Common myeloid progenitor, CD34-positive (primary cell): ENCODE data around the gene PLXNA4.

Source experiments
- CTCF ChIA-PET: fragments of 350-600 bp; sonication (Branson Sonifier 250); formaldehyde crosslinking; loops from one replicate; lab custom pipeline; 2021; ENCODE audit warnings: antibody characterized with exemption; lab: Charles Lee
- POLR2A ChIA-PET: fragments of 350-600 bp; sonication (Branson Sonifier 250); formaldehyde crosslinking; loops from one replicate; lab custom pipeline; 2021; ENCODE audit warnings: antibody characterized with exemption; lab: Charles Lee
- DNase-seq, 3 donors: peaks; one replicate each; pipeline versions ENCODE4 v3.0.0 to v3.0.0-alpha.2; 2013
- H3K27ac ChIP-seq, 2 experiments: 1 replicate in 1 of 2; 2 replicates in 1 of 2; pipeline ENCODE4 v1.7.0; 2013; ENCODE audit warnings: inconsistent platforms in 2 of 2, low read length in 2 of 2, mild to moderate bottlenecking in 2 of 2, low read depth in 1 of 2, moderate library complexity in 1 of 2; ENCODE audit not compliant: severe bottlenecking in 2 of 2, insufficient read depth in 1 of 2, poor library complexity in 1 of 2
- H3K27me3 ChIP-seq, 5 experiments: replicated peaks in 2 of 5; 1 replicate in 3 of 5; 2 replicates in 2 of 5; pipeline versions ENCODE4 v1.6.1 to v1.7.0; 2013; ENCODE audit warnings: low read length in 4 of 5, mild to moderate bottlenecking in 2 of 5, moderate library complexity in 2 of 5, inconsistent platforms in 1 of 5; ENCODE audit not compliant: insufficient read depth in 5 of 5, control insufficient read depth in 4 of 5
- H3K36me3 ChIP-seq, 4 experiments: 1 replicate in 2 of 4; 2 replicates in 2 of 4; pipeline versions ENCODE4 v1.6.1 to v1.7.0; 2013; ENCODE audit warnings: low read length in 3 of 4, control low read depth in 1 of 4, mild to moderate bottlenecking in 1 of 4; ENCODE audit not compliant: control insufficient read depth in 4 of 4, insufficient read depth in 4 of 4
- H3K4me1 ChIP-seq, 4 experiments: 1 replicate in 3 of 4; 2 replicates in 1 of 4; pipeline versions ENCODE4 v1.6.1 to v1.7.1; 2013; ENCODE audit warnings: low read length in 3 of 4, mild to moderate bottlenecking in 3 of 4, control low read depth in 1 of 4, inconsistent platforms in 1 of 4, moderate library complexity in 1 of 4; ENCODE audit not compliant: control insufficient read depth in 4 of 4, insufficient read depth in 4 of 4; ENCODE audit errors: control extremely low read depth in 1 of 4
- H3K4me3 ChIP-seq, 7 experiments: 1 replicate in 4 of 7; 2 replicates in 3 of 7; pipeline versions ENCODE4 v1.5.1 to v1.7.0; 2013; ENCODE audit warnings: mild to moderate bottlenecking in 7 of 7, low read length in 6 of 7, moderate library complexity in 6 of 7, inconsistent platforms in 2 of 7, low read depth in 2 of 7, control low read depth in 1 of 7; ENCODE audit not compliant: insufficient read depth in 4 of 7, control insufficient read depth in 1 of 7; ENCODE audit errors: extremely low read depth in 1 of 7
- H3K9me3 ChIP-seq, 5 experiments: 1 replicate in 4 of 5; 2 replicates in 1 of 5; pipeline versions ENCODE4 v1.6.1 to v1.7.1; 2013; ENCODE audit warnings: low read length in 4 of 5, mild to moderate bottlenecking in 2 of 5, inconsistent platforms in 1 of 5, low read depth in 1 of 5, moderate library complexity in 1 of 5; ENCODE audit not compliant: control insufficient read depth in 4 of 5, insufficient read depth in 2 of 5; ENCODE audit errors: control extremely low read depth in 1 of 5
- WGBS: methylation state at CpG from one replicate; pipeline ENCODE4 v1.1.5; 2013; ENCODE audit not compliant: insufficient coverage; 5-methylcytosine and 5-hydroxymethylcytosine counted together

PLXNA4 gene

GRCh38 chr7:132614428-132615318 lies 38.4 kb upstream of the PLXNA4 start:
- H3K27ac ChIP-seq = no peak overlapping the region
- WGBS = 13% methylated on average over 22 of the region's 25 CpGs
- H3K4me1 ChIP-seq = peaks cover 3 to 13% (median 8%) of the 10 kb centered on the region in 4 experiments
- H3K9me3 ChIP-seq = no peaks in the 10 kb centered on the region
- no peaks in the 10 kb centered on the region for H3K27me3 ChIP-seq
- H3K4me3 ChIP-seq = peak overlapping the region in 6 of 7 experiments; percentile 10 to 73 (median 54)
- H3K36me3 ChIP-seq = no peaks in the 10 kb centered on the region
- peak; percentile 36 to 79 (median 69) for DNase-seq
- CTCF ChIA-PET = interaction anchor here (0.9 to 1.8 kb wide), 2 partner anchors 17 to 32 kb away, joined by 3 to 6 read pairs; no protein-coding TSS in a partner anchor
- POLR2A ChIA-PET = no interaction called here

- Histone ChIP-seq H3K27me3 (no peaks in the 10 kb centered on the region), H3K27ac (no peak overlapping the region), H3K4me3 (no peak overlapping the region), H3K9me3 (no peaks in the 10 kb centered on the region), H3K4me1 (peaks cover 3 to 16% (median 9%) of the 10 kb centered on the region in 4 experiments), H3K36me3 (no peaks in the 10 kb centered on the region)
- ChIA-PET CTCF (interaction anchor here (0.9 kb wide), 1 partner anchor 31 kb away, joined by 3 read pairs; no protein-coding TSS in a partner anchor), POLR2A (no interaction called here)
- 90% methylated on average over 1 of the region's 2 CpGs for WGBS
- peak in 2 of 3 donors; percentile 7 to 14 for DNase-seq
Measured at GRCh38 chr7:132613737-132614136, 37.5 kb upstream of the PLXNA4 start.

GRCh38 chr7:132610995-132611394 lies 34.7 kb upstream of the PLXNA4 start:
- no peak overlapping the region for H3K4me3 ChIP-seq
- H3K4me1 ChIP-seq = peaks cover 3 to 16% (median 9%) of the 10 kb centered on the region in 4 experiments
- WGBS = 100% methylated on average over 2 of the region's 3 CpGs
- ChIA-PET CTCF (interaction anchor here (1.1 kb wide), 1 partner anchor 24 kb away, joined by 3 read pairs; no protein-coding TSS in a partner anchor), POLR2A (no interaction called here)
- no peaks in the 10 kb centered on the region for H3K27me3 ChIP-seq
- H3K9me3 ChIP-seq = no peaks in the 10 kb centered on the region
- no peaks in the 10 kb centered on the region for H3K36me3 ChIP-seq
- no peak for DNase-seq
- no peak overlapping the region for H3K27ac ChIP-seq

- no peak overlapping the region for H3K27ac ChIP-seq
- WGBS = 100% methylated on average over 1 of the region's 2 CpGs
- DNase-seq = no peak
- ChIA-PET CTCF (interaction anchor here (1.1 to 1.3 kb wide), 2 partner anchors 23 to 30 kb away, joined by 3 read pairs; no protein-coding TSS in a partner anchor), POLR2A (no interaction called here)
- H3K36me3 ChIP-seq = no peaks in the 10 kb centered on the region
- peaks cover 3 to 15% (median 8%) of the 10 kb centered on the region in 4 experiments for H3K4me1 ChIP-seq
- no peaks in the 10 kb centered on the region for H3K9me3 ChIP-seq
- H3K27me3 ChIP-seq = no peaks in the 10 kb centered on the region
- H3K4me3 ChIP-seq = no peak overlapping the region
Measured at GRCh38 chr7:132609906-132610520, 33.7 kb upstream of the PLXNA4 start.

- 100% methylated on average over 1 of the region's 2 CpGs for WGBS
- peak in 2 of 3 donors; percentile 5 to 11 for DNase-seq
- Histone ChIP-seq H3K9me3 (no peaks in the 10 kb centered on the region), H3K27me3 (no peaks in the 10 kb centered on the region), H3K4me3 (no peak overlapping the region), H3K27ac (no peak overlapping the region), H3K4me1 (peaks cover 1 to 8% (median 2%) of the 10 kb centered on the region in 4 experiments), H3K36me3 (no peaks in the 10 kb centered on the region)
- ChIA-PET CTCF (no interaction called here), POLR2A (no interaction called here)
Measured at GRCh38 chr7:132609222-132609621, 33.0 kb upstream of the PLXNA4 start.

GRCh38 chr7:132608523-132608922 lies 32.3 kb upstream of the PLXNA4 start:
- ChIA-PET POLR2A (no interaction called here), CTCF (no interaction called here)
- no peak overlapping the region for H3K4me3 ChIP-seq
- no peak for DNase-seq
- WGBS = 95% methylated on average over 5 of the region's 5 CpGs
- H3K27me3 ChIP-seq = no peaks in the 10 kb centered on the region
- peaks cover 0 to 6% (median 0%) of the 10 kb centered on the region in 4 experiments for H3K4me1 ChIP-seq
- no peaks in the 10 kb centered on the region for H3K36me3 ChIP-seq
- no peaks in the 10 kb centered on the region for H3K9me3 ChIP-seq
- H3K27ac ChIP-seq = no peak overlapping the region
